HEK293 (cell line): ENCODE results near the gene CLDN6.

Experiments
- CTCF ChIA-PET: fragments of 350-600 bp; formaldehyde crosslinking; extraction: SDS; loops from one replicate; lab custom pipeline; 2021; ENCODE audit warnings: antibody characterized with exemption; lab: Yijun Ruan, JAX
- POLR2A ChIA-PET: fragments of 300-600 bp; formaldehyde crosslinking; extraction: SDS; loops from one replicate; lab custom pipeline; 2020; ENCODE audit warnings: antibody characterized with exemption, inconsistent platforms; lab: Yijun Ruan, JAX
- H3K27ac ChIP-seq: fragments of 200-500 bp; sonication (Bioruptor generic); 2 replicates; pipeline ENCODE4 v1.5.1; 2014; ENCODE audit warnings: low read depth, low read length, control low read depth, inconsistent platforms; ENCODE audit errors: extremely low read depth
- H3K36me3 ChIP-seq, 2 experiments: fragments of 200-500 bp in 1 of 2; sonication (Bioruptor generic) in 1 of 2; 1 replicate in 1 of 2; 2 replicates in 1 of 2; pipeline ENCODE4 v1.5.1; 2014 to 2017; ENCODE audit warnings: inconsistent platforms in 2 of 2, low read length in 2 of 2; ENCODE audit not compliant: control insufficient read depth in 2 of 2, insufficient read depth in 1 of 2
- H3K4me1 ChIP-seq: fragments of 200-500 bp; sonication (Bioruptor generic); 2 replicates; pipeline ENCODE4 v1.5.1; 2014; ENCODE audit warnings: mild to moderate bottlenecking, low read length, inconsistent platforms; ENCODE audit not compliant: control insufficient read depth, insufficient read depth
- H3K4me3 ChIP-seq: 2 replicates; pipeline ENCODE4 v1.5.1; 2011; ENCODE audit warnings: low read depth, mild to moderate bottlenecking, control low read depth, low read length, moderate library complexity
- H3K9me3 ChIP-seq: fragments of 200-500 bp; sonication (Bioruptor generic); 2 replicates; pipeline ENCODE4 v1.5.1; 2014; ENCODE audit warnings: low read depth, low read length, inconsistent platforms; ENCODE audit not compliant: control insufficient read depth, insufficient read depth
- INSM2 ChIP-seq: fragments of 450-650 bp; formaldehyde crosslinking; IDR thresholded peaks from 2 replicates; pipeline ENCODE4 v1.5.1; 2016; ENCODE audit warnings: missing biosample characterization, missing genetic modification characterization
- KLF10 ChIP-seq: fragments of 450-650 bp; IDR thresholded peaks from 2 replicates; pipeline ENCODE4 v1.5.1; 2018; ENCODE audit warnings: missing biosample characterization, mild to moderate bottlenecking, missing genetic modification characterization
- MEIS1 ChIP-seq: sonication (generic); formaldehyde crosslinking; IDR thresholded peaks from 2 replicates; pipeline ENCODE4 v1.8.1; 2022; ENCODE audit warnings: missing genetic modification reagents, mild to moderate bottlenecking, borderline replicate concordance
- OSR2 ChIP-seq: fragments of 450-650 bp; formaldehyde crosslinking; IDR thresholded peaks from 2 replicates; pipeline ENCODE4 v1.5.1; 2016; ENCODE audit warnings: missing biosample characterization, missing genetic modification characterization
- REST ChIP-seq: fragments of 450-650 bp; formaldehyde crosslinking; IDR thresholded peaks from 2 replicates; pipeline ENCODE4 v1.5.1; 2016; ENCODE audit warnings: missing biosample characterization, missing genetic modification characterization
- SETDB1 ChIP-seq: IDR thresholded peaks from one replicate; pipeline ENCODE4 v1.6.1; 2017; ENCODE audit warnings: mild to moderate bottlenecking, low read length, moderate library complexity, mixed read lengths; ENCODE audit not compliant: insufficient read length
- SP3 ChIP-seq: fragments of 450-650 bp; formaldehyde crosslinking; IDR thresholded peaks from 2 replicates; pipeline ENCODE4 v1.5.1; 2016; ENCODE audit warnings: missing biosample characterization, missing genetic modification characterization
- SP7 ChIP-seq: fragments of 450-650 bp; formaldehyde crosslinking; IDR thresholded peaks from 2 replicates; pipeline ENCODE4 v1.5.1; 2016; ENCODE audit warnings: missing biosample characterization, missing genetic modification characterization
- WT1 ChIP-seq: fragments of 450-650 bp; formaldehyde crosslinking; IDR thresholded peaks from 2 replicates; pipeline ENCODE4 v1.5.1; 2016; ENCODE audit warnings: missing biosample characterization, missing genetic modification characterization
- ZFP37 ChIP-seq: fragments of 450-650 bp; formaldehyde crosslinking; IDR thresholded peaks from 2 replicates; pipeline ENCODE4 v1.5.1; 2016; ENCODE audit warnings: missing biosample characterization, missing genetic modification characterization
- ZNF184 ChIP-seq: fragments of 450-650 bp; IDR thresholded peaks from 2 replicates; pipeline ENCODE4 v1.5.1; 2018; ENCODE audit warnings: missing biosample characterization, mild to moderate bottlenecking, missing genetic modification characterization
- ZNF214 ChIP-seq: fragments of 450-650 bp; formaldehyde crosslinking; IDR thresholded peaks from 2 replicates; pipeline ENCODE4 v1.5.1; 2017; ENCODE audit warnings: missing biosample characterization, mild to moderate bottlenecking, missing genetic modification characterization, borderline replicate concordance
- ZNF266 ChIP-seq: fragments of 450-650 bp; formaldehyde crosslinking; IDR thresholded peaks from 2 replicates; pipeline ENCODE4 v1.5.1; 2016; ENCODE audit warnings: missing biosample characterization, missing genetic modification characterization, low read depth
- ZNF335 ChIP-seq: fragments of 450-650 bp; formaldehyde crosslinking; conservative IDR thresholded peaks from 2 replicates; pipeline ENCODE4 v1.5.1; 2016; ENCODE audit warnings: missing biosample characterization, missing genetic modification characterization
- ZNF354C ChIP-seq: fragments of 450-650 bp; formaldehyde crosslinking; IDR thresholded peaks from 2 replicates; pipeline ENCODE4 v1.5.1; 2016; ENCODE audit warnings: missing biosample characterization, missing genetic modification characterization, low read depth, borderline replicate concordance
- ZNF398 ChIP-seq: fragments of 450-650 bp; formaldehyde crosslinking; IDR thresholded peaks from 2 replicates; pipeline ENCODE4 v1.5.1; 2017; ENCODE audit warnings: missing biosample characterization, missing genetic modification characterization
- ZNF423 ChIP-seq: fragments of 450-650 bp; formaldehyde crosslinking; IDR thresholded peaks from 2 replicates; pipeline ENCODE4 v1.5.1; 2016; ENCODE audit warnings: missing biosample characterization, missing genetic modification characterization
- ZNF426 ChIP-seq: fragments of 450-650 bp; formaldehyde crosslinking; IDR thresholded peaks from 2 replicates; pipeline ENCODE4 v1.5.1; 2017; ENCODE audit warnings: missing biosample characterization, missing genetic modification characterization, mild to moderate bottlenecking, inconsistent platforms, moderate library complexity
- ZNF501 ChIP-seq: fragments of 450-650 bp; formaldehyde crosslinking; IDR thresholded peaks from 2 replicates; pipeline ENCODE4 v1.5.1; 2016; ENCODE audit warnings: missing biosample characterization, missing genetic modification characterization
- ZNF510 ChIP-seq: fragments of 450-650 bp; formaldehyde crosslinking; IDR thresholded peaks from 2 replicates; pipeline ENCODE4 v1.5.1; 2018; ENCODE audit warnings: mild to moderate bottlenecking, missing genetic modification characterization, missing biosample characterization; ENCODE audit not compliant: insufficient replicate concordance
- ZNF514 ChIP-seq: fragments of 450-650 bp; formaldehyde crosslinking; IDR thresholded peaks from 2 replicates; pipeline ENCODE4 v1.5.1; 2016; ENCODE audit warnings: missing biosample characterization, missing genetic modification characterization
- ZNF549 ChIP-seq: fragments of 450-650 bp; IDR thresholded peaks from 2 replicates; pipeline ENCODE4 v1.5.1; 2018; ENCODE audit warnings: missing biosample characterization, missing genetic modification characterization, mild to moderate bottlenecking, inconsistent platforms, moderate library complexity
- ZNF558 ChIP-seq: fragments of 450-650 bp; formaldehyde crosslinking; IDR thresholded peaks from 2 replicates; pipeline ENCODE4 v1.5.1; 2016; ENCODE audit warnings: missing biosample characterization, missing genetic modification characterization
- ZNF560 ChIP-seq: fragments of 450-650 bp; formaldehyde crosslinking; IDR thresholded peaks from 2 replicates; pipeline ENCODE4 v1.5.1; 2017; ENCODE audit warnings: missing biosample characterization, missing genetic modification characterization, borderline replicate concordance
- ZNF610 ChIP-seq: fragments of 450-650 bp; formaldehyde crosslinking; IDR thresholded peaks from 2 replicates; pipeline ENCODE4 v1.5.1; 2016; ENCODE audit warnings: missing biosample characterization, missing genetic modification characterization, borderline replicate concordance
- ZNF747 ChIP-seq: fragments of 450-650 bp; formaldehyde crosslinking; IDR thresholded peaks from 2 replicates; pipeline ENCODE4 v1.5.1; 2016; ENCODE audit warnings: missing biosample characterization, missing genetic modification characterization
- ZNF777 ChIP-seq: fragments of 450-650 bp; formaldehyde crosslinking; IDR thresholded peaks from 2 replicates; pipeline ENCODE4 v1.5.1; 2017; ENCODE audit warnings: missing biosample characterization, missing genetic modification characterization, borderline replicate concordance
- ZNF843 ChIP-seq: fragments of 450-650 bp; formaldehyde crosslinking; IDR thresholded peaks from 2 replicates; pipeline ENCODE4 v1.5.1; 2016; ENCODE audit warnings: missing biosample characterization, missing genetic modification characterization

CLDN6 gene

GRCh38 chr16:3021449-3022207 lies 3.6 kb upstream of the CLDN6 start (continued):
- 0 out of 2 replicates have a peak, but pooled peaks have one; percentile 31 for TF ChIP-seq INSM2 (tag by site-specific recombination)
- peak; percentile 10; the same call in 1 of the 2 replicates for TF ChIP-seq SP3 (tag by site-specific recombination)
- TF ChIP-seq ZNF558, result no peak
- TF ChIP-seq ZNF610 (tag by site-specific recombination), result 0 out of 2 replicates have a peak, but pooled peaks have one; percentile 19
- TF ChIP-seq ZNF426 (tag by site-specific recombination), result no peak
- TF ChIP-seq ZNF398 (tag by site-specific recombination), result peak; percentile 88
- TF ChIP-seq MEIS1 (CRISPR knock-in tag), result no peak
- no peak for TF ChIP-seq ZNF514 (tag by site-specific recombination)
- no peak for TF ChIP-seq OSR2 (tag by site-specific recombination)

GRCh38 chr16:3020604-3021448 lies 2.8 kb upstream of the CLDN6 start:
- H3K36me3 ChIP-seq, result peaks cover 0 to 6% of the 10 kb centered on the region in 2 experiments; a peak in 1 of 3 replicates
- ChIA-PET CTCF (interaction anchor here (0.6 to 4.1 kb wide), 10 partner anchors 7 to 70 kb away, joined by 3 to 41 read pairs (median 4); no protein-coding TSS in a partner anchor), POLR2A (interaction anchor here (0.5 to 11.9 kb wide), 23 partner anchors 7 to 1056 kb away, joined by 3 to 247 read pairs (median 5); partner anchors contain the start of genes CLDN9, FLYWCH1, FLYWCH2 and KREMEN2)
- peak overlapping the region; percentile 54 for H3K27ac ChIP-seq
- peak overlapping the region; percentile 75 for H3K4me3 ChIP-seq
- peaks cover 21% of the 10 kb centered on the region for H3K4me1 ChIP-seq
- no peaks in the 10 kb centered on the region for H3K9me3 ChIP-seq
- TF ChIP-seq ZNF549 (tag by site-specific recombination) (no peak), ZNF335 (tag by site-specific recombination) (peak; percentile 49), ZNF510 (tag by site-specific recombination) (no peak), WT1 (peak; percentile 83), SP7 (peak; percentile 96), SETDB1 (no peak), ZNF747 (tag by site-specific recombination) (no peak), ZNF843 (tag by site-specific recombination) (peak; percentile 76), ZNF501 (tag by site-specific recombination) (no peak), REST (tag by site-specific recombination) (peak; percentile 11; the same call in 1 of the 2 replicates), ZFP37 (peak; percentile 63), ZNF266 (no peak), ZNF777 (peak; percentile 56; the same call in 1 of the 2 replicates), ZNF184 (tag by site-specific recombination) (peak; percentile 82), ZNF560 (tag by site-specific recombination) (no peak), ZNF214 (no peak), ZNF423 (tag by site-specific recombination) (no peak), KLF10 (tag by site-specific recombination) (peak; percentile 94), ZNF354C (tag by site-specific recombination) (no peak)
